ENCODE measurements around the gene LRRC57.

The LRRC57 gene

DNA sequence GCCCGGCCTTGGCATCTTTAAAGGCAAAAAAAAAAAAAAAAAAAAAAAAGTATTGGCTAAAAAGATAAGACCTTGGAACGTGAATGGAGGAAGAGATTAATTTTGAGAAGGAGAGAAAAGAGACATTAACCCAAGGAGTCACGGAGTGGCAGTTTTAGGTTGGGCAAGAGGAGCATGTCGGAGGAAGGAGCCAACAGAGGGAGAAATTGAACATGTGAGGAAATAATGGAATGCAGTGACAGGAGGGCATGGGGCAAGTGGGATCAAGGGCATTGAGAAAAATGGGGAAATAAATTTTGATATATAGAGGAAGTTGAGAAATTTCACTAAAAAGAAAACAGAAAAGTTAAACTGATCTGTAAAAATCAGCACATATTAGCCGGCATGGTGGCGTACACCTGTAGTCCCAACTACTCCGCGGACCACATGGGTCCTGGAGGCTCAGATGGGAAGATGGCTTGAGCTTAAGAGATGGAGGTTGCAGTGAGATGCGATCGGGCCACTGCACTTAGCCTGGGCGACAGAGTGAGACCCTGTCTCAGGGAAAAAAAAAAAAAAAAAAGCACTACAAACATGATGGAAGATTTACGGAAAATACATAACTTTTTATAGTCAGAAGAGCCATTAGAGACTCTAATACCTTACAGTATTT, 1.3 kb upstream of the LRRC57 start:
- no peak for DNase-seq

DNA sequence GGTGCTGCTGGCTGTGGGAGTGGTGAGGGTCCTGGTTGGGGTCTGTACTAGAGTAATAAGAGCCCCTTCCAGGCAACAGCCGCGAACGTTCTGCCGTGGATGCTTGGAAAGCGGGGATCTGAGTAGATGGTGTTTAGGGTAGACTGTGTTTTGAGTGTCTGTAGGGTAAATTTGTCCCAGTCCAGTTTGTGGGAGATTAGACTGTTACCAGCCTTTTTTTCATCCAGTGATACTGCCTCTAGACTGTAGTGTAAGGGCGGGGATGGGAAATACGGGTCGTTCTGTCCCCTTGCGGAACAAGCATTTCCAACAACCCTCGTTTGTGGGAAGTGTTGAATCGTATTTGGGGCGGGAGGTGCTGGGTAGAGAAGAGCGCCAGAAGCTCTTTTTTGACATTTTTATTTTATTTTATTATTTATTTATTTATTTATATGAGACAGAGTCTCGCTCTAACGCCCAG, 469 bp upstream of the LRRC57 start:
- DNase-seq = no peak

GRCh38 chr15:42547918-42548248, 710 bp downstream of the LRRC57 start:
- no peak for DNase-seq

GRCh38 chr15:42544853-42545629, 3.6 kb downstream of the LRRC57 start:
- DNase-seq = no peak

GRCh38 chr15:42533246-42533645, 15.3 kb downstream of the LRRC57 start:
- DNase-seq = no peak

DNA sequence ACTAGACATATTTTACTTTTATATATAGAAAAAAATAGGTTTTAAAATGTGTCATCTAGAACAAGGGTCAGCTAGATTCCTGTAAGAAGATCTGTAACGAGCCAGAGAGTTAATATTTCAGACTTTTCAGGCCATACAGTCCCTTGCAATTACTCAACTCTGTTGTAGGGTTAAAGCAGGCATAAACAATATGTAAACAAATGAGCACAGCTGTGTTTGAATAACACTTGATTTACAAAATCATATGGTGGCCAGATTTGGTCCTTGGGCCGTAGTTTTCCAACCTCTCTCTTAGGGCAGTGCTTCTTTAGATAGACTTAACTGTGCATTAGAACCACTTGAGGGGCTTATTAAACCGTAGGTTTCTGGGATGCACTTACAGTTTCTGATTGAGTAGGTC, 19.6 kb downstream of the LRRC57 start:
- no peak for DNase-seq

DNA sequence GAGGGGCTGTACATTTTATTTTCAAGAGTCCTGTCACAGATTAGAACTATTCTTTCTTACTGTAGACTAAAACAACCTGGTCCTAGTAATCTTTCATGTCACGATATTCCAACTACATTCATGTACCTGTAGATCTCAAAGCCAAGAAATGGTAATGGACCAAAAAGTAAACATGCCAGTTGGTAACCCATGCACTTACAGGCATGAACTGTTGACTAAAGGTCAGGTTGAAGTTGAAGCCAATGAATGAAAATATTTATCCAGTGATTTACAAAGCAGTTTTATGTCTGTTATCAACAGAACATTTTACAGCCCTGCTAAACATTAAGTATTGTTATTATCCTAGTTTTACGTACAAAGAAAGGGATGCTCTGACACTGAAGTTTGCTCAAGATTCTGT, 25.3 kb downstream of the LRRC57 start:
- DNase-seq = no peak

- DNase-seq = no peak
Observed at GRCh38 chr15:42511007-42511391, 37.6 kb downstream of the LRRC57 start.

GRCh38 chr15:42510258-42511006, 38.2 kb downstream of the LRRC57 start:
- DNase-seq = no peak

DNA sequence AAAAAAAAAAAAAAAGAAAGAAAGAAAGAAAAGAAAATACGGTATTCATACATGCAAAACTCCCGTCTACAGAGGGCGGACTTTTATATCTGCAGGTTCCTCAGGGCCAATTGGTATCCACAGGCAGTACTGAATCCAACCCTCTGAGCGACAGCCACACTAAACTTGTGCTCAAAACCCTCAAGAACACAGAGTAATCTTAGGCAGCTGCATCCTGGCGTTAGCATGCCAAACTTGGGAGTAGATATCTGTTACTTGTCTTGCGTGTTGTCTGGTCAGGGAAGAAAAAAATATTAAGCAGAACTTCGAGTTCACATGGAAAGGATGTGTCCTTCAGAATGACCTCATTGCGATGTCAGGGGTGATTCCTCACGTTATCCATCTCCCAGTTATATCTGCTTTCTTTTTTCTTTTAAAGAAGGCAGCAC, 40.3 kb downstream of the LRRC57 start:
- no peak for DNase-seq

- no peak for DNase-seq
Observed at GRCh38 chr15:42507514-42507913, 41.1 kb downstream of the LRRC57 start.

GRCh38 chr15:42504631-42505030, 44.0 kb downstream of the LRRC57 start:
- DNase-seq = no peak

GRCh38 chr15:42503825-42504224, 44.8 kb downstream of the LRRC57 start:
- DNase-seq = no peak

GRCh38 chr15:42502477-42502876, 46.1 kb downstream of the LRRC57 start:
- DNase-seq = no peak

GRCh38 chr15:42499858-42500609, 48.6 kb downstream of the LRRC57 start:
- DNase-seq = no peak

DNA sequence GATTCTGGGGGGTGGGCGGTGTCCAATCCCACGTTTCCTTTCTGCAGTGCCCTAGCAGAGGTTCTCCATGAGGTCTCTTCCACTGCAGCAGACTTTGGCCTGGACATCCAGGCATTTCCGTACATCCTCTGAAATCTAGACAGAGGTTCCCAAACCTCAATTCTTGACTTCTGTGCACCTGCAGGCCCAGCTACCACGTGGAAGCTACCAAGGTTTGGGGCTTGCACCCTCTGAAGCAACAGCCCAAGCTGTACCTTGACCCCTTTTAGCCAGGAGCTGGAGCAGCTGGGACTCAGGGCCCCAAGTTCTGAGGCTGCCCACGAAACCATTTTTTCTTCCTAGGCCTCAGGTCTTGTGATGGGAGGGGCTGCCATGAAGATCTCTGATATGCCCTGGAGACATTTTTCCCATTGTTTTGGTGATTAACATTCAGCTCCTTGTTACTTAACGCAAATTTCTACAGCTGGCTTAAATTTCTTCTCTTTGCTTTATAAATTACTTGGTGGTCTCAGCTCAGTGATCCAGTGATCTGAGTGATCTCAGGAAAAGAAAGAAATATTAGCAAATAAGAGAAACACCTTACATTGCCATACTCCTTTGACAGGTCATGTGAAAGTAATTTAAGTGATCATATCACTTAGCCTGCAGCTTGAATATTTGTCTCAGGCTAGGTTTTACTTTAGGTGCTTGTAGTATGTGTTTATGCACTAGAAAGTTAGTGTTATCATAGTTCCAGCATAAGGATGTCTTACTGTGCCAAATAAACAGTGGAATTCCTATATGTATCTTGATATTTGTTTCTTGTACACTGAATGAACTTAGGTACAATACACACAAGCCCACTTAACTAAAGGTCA, 50.2 kb downstream of the LRRC57 start:
- no peak for DNase-seq

GRCh38 chr15:42495361-42496212, 53.0 kb downstream of the LRRC57 start, which contains the start of gene SNAP23:
Gene SNAP23 (plus strand): TSS chr15:42495634. CDS start chr15:42511847, 16,213 bp downstream.
- DNase-seq = peak; percentile 76

- no peak for DNase-seq
Observed at GRCh38 chr15:42494998-42495360, 53.6 kb downstream of the LRRC57 start.

- DNase-seq = no peak
Observed at GRCh38 chr15:42493679-42494078, 54.9 kb downstream of the LRRC57 start.

DNA sequence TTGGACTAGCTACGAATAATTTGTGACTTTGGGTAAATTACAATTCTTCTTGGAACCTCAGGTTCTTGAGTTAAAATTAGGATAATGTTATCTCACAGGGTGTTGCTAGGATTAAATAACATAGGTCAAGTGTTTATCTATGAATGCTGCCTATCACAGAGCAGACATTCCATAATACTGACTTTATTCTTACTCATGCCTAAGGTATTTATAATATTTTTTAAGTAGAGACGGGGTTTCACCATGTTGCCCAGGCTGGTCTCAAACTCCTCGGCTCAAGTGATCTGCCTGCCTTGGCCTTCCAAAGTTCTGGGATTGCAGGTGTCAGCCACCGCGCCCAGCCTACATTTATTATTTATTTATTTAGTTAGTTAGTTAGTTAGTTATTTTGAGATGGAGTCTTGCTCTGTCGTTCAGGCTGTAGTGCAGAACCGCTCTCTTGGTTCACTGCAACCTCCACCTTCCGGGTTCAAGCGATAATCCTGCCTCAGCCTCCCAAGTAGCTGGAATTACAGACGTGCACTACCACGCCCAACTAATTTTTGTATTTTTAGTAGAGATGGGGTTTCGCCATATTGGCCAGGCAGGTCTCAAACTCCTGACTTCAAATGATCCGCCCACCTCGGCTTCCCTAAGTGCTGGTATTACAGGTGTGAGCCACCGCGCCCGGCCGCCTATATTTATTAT, 56.9 kb downstream of the LRRC57 start:
- DNase-seq = no peak
